ENCODE data around the gene ATF4. TPM values are rescaled to one million over a fixed set of nuclear protein-coding genes. Genes with fewer than 3 reads are reported as not detected.

The ATF4 gene
- total and polyA plus RNA-seq, 2 of the 13 experiments (the other 11 are each of a cell fraction or from before 2014, with no cell fraction given): 486 to 1,297 TPM

- TF ChIP-seq, protein P1, sequence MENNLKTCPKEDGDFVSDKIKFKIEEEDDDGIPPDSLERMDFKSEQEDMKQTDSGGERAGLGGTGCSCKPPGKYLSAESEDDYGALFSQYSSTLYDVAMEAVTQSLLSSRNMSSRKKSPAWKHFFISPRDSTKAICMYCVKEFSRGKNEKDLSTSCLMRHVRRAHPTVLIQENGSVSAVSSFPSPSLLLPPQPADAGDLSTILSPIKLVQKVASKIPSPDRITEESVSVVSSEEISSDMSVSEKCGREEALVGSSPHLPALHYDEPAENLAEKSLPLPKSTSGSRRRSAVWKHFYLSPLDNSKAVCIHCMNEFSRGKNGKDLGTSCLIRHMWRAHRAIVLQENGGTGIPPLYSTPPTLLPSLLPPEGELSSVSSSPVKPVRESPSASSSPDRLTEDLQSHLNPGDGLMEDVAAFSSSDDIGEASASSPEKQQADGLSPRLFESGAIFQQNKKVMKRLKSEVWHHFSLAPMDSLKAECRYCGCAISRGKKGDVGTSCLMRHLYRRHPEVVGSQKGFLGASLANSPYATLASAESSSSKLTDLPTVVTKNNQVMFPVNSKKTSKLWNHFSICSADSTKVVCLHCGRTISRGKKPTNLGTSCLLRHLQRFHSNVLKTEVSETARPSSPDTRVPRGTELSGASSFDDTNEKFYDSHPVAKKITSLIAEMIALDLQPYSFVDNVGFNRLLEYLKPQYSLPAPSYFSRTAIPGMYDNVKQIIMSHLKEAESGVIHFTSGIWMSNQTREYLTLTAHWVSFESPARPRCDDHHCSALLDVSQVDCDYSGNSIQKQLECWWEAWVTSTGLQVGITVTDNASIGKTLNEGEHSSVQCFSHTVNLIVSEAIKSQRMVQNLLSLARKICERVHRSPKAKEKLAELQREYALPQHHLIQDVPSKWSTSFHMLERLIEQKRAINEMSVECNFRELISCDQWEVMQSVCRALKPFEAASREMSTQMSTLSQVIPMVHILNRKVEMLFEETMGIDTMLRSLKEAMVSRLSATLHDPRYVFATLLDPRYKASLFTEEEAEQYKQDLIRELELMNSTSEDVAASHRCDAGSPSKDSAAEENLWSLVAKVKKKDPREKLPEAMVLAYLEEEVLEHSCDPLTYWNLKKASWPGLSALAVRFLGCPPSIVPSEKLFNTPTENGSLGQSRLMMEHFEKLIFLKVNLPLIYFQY (CRISPR knock-in tag; IDR thresholded peaks at IDR 0.05; ENCODE audit: borderline replicate concordance): no peak
- TF ChIP-seq EZH2 (conservative IDR thresholded peaks at IDR 0.05; ENCODE audit: low read depth, low read length) (no peak), SP2 (CRISPR knock-in tag; IDR thresholded peaks at IDR 0.05) (no peak), NFKBIZ (CRISPR knock-in tag; IDR thresholded peaks at IDR 0.05) (no peak), JARID2 (CRISPR knock-in tag; IDR thresholded peaks at IDR 0.05; ENCODE audit: insufficient replicate concordance) (no peak), HNRNPLL (IDR thresholded peaks at IDR 0.05; ENCODE audit: low read depth, low read length, poor library complexity, severe bottlenecking) (no peak), NPAS2 (CRISPR knock-in tag; IDR thresholded peaks at IDR 0.05; ENCODE audit: borderline replicate concordance) (no peak), CENPBD1 (CRISPR knock-in tag; IDR thresholded peaks at IDR 0.05; ENCODE audit: borderline replicate concordance, low read depth) (no peak), ZHX2 (IDR thresholded peaks at IDR 0.05; ENCODE audit: low read depth) (no peak), ZHX2 (CRISPR knock-in tag; IDR thresholded peaks at IDR 0.05; ENCODE audit: borderline replicate concordance) (no peak), ZNF775 (CRISPR knock-in tag; IDR thresholded peaks at IDR 0.05; ENCODE audit: borderline replicate concordance) (no peak), ZMYM4 (CRISPR knock-in tag; IDR thresholded peaks at IDR 0.05) (no peak), PAF1 (CRISPR knock-in tag; IDR thresholded peaks at IDR 0.05) (no peak), NR0B2 (CRISPR knock-in tag; IDR thresholded peaks at IDR 0.05) (no peak), FOXA3 (CRISPR knock-in tag; IDR thresholded peaks at IDR 0.05) (no peak), CREM (IDR thresholded peaks at IDR 0.05) (no peak), CREM (CRISPR knock-in tag; IDR thresholded peaks at IDR 0.05) (no peak), POLR2G (IDR thresholded peaks at IDR 0.05; ENCODE audit: low read depth, low read length) (peak; percentile 53)
- TF ChIP-seq, protein P2, sequence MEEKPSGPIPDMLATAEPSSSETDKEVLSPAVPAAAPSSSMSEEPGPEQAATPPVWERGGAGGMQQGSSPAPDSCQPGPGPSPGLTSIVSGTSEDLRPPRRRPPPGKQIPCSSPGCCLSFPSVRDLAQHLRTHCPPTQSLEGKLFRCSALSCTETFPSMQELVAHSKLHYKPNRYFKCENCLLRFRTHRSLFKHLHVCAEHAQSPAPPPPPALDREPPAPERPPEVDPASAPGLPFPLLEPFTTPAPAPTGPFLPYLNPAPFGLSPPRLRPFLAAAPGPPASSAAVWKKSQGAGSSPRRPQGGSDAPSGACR (CRISPR knock-in tag; IDR thresholded peaks at IDR 0.05): no peak
Measured at GRCh38 chr22:39526736-39527171, 6.4 kb downstream of the ATF4 start (continued).

Data from HepG2 (cell line).